ENCODE results near the gene PSMD10.

PSMD10 gene

GRCh38 chrX:108091264-108091877 is at the start of gene PSMD10, which contains the start of gene ATG4A:
PSMD10 (minus strand) TSS chrX:108091542; CDS start chrX:108091520, 22 bp downstream.
ATG4A (plus strand) TSS chrX:108091778; CDS start chrX:108091827, 49 bp downstream.
- DNase-seq (ENCODE audit: low read depth, low spot score), result peak; percentile 99

GRCh38 chrX:108138814-108139702 is 47.7 kb upstream of the PSMD10 start:
- peak; percentile 33 for DNase-seq (ENCODE audit: low read depth, low spot score)

- no peak for DNase-seq (ENCODE audit: low read depth, low spot score)
These were observed 43.4 kb upstream of the PSMD10 start for GRCh38 chrX:108134724-108135123.

GRCh38 chrX:108132876-108133275 is 41.5 kb upstream of the PSMD10 start:
- no peak for DNase-seq (ENCODE audit: low read depth, low spot score)

GRCh38 chrX:108132034-108132433 is 40.7 kb upstream of the PSMD10 start:
- DNase-seq (ENCODE audit: low read depth, low spot score), result no peak

GRCh38 chrX:108131471-108131870 is 40.1 kb upstream of the PSMD10 start:
- no peak for DNase-seq (ENCODE audit: low read depth, low spot score)

- DNase-seq (ENCODE audit: low read depth, low spot score), result no peak
These were observed 39.5 kb upstream of the PSMD10 start for GRCh38 chrX:108130889-108131288.

GRCh38 chrX:108127152-108127551 is 35.8 kb upstream of the PSMD10 start:
- DNase-seq (ENCODE audit: low read depth, low spot score), result no peak

GRCh38 chrX:108126661-108127060 is 35.3 kb upstream of the PSMD10 start:
- peak; percentile 12 for DNase-seq (ENCODE audit: low read depth, low spot score)

- DNase-seq (ENCODE audit: low read depth, low spot score), result no peak
These were observed 32.4 kb upstream of the PSMD10 start for GRCh38 chrX:108123591-108124366.

GRCh38 chrX:108122748-108123147 is 31.4 kb upstream of the PSMD10 start:
- peak; percentile 56 for DNase-seq (ENCODE audit: low read depth, low spot score)

- DNase-seq (ENCODE audit: low read depth, low spot score), result no peak
These were observed 29.9 kb upstream of the PSMD10 start for GRCh38 chrX:108121291-108121690.

GRCh38 chrX:108117988-108118387 is 26.6 kb upstream of the PSMD10 start:
- DNase-seq (ENCODE audit: low read depth, low spot score), result no peak

- no peak for DNase-seq (ENCODE audit: low read depth, low spot score)
These were observed 23.2 kb upstream of the PSMD10 start for GRCh38 chrX:108114541-108114940.

GRCh38 chrX:108105473-108105872 is 14.1 kb upstream of the PSMD10 start:
- DNase-seq (ENCODE audit: low read depth, low spot score), result peak; percentile 53

GRCh38 chrX:108097380-108097779 is 6.0 kb upstream of the PSMD10 start:
- DNase-seq (ENCODE audit: low read depth, low spot score), result no peak

- no peak for DNase-seq (ENCODE audit: low read depth, low spot score)
These were observed 543 bp upstream of the PSMD10 start for GRCh38 chrX:108091878-108092291.

GRCh38 chrX:108090491-108091263 is 665 bp downstream of the PSMD10 start:
- DNase-seq (ENCODE audit: low read depth, low spot score), result no peak

- no peak for DNase-seq (ENCODE audit: low read depth, low spot score)
These were observed 2.8 kb downstream of the PSMD10 start for GRCh38 chrX:108088511-108088910.

- no peak for DNase-seq (ENCODE audit: low read depth, low spot score)
These were observed 3.5 kb downstream of the PSMD10 start for GRCh38 chrX:108087792-108088191.

- DNase-seq (ENCODE audit: low read depth, low spot score), result no peak
These were observed 10.2 kb downstream of the PSMD10 start for GRCh38 chrX:108081110-108081509.

All from ELF-1 (cell line).